Glutamatergic neuron (in vitro differentiated cells): ENCODE data around the gene XG. TPM values are rescaled to one million over a fixed set of nuclear protein-coding genes. Genes with fewer than 3 reads are reported as not detected.

Experiments
- DNase-seq: peaks from one replicate; pipeline ENCODE4 v3.0.0; 2022
- H3K27ac Mint-ChIP-seq: one replicate; pipeline ENCODE4 v1.8.0; 2020; ENCODE audit warnings: mild to moderate bottlenecking, mixed read lengths, inconsistent platforms; ENCODE audit not compliant: unreplicated experiment
- H3K27me3 Mint-ChIP-seq: one replicate; pipeline ENCODE4 v1.8.0; 2020; ENCODE audit warnings: mild to moderate bottlenecking, moderate library complexity, mixed read lengths, inconsistent platforms; ENCODE audit not compliant: unreplicated experiment
- H3K36me3 Mint-ChIP-seq: one replicate; pipeline ENCODE4 v1.8.0; 2020; ENCODE audit warnings: mild to moderate bottlenecking, mixed read lengths, inconsistent platforms; ENCODE audit not compliant: unreplicated experiment
- H3K4me1 Mint-ChIP-seq: one replicate; pipeline ENCODE4 v1.8.0; 2020; ENCODE audit warnings: mild to moderate bottlenecking, low read depth, mixed read lengths, inconsistent platforms; ENCODE audit not compliant: unreplicated experiment
- H3K4me3 Mint-ChIP-seq: one replicate; pipeline ENCODE4 v1.8.0; 2020; ENCODE audit warnings: mild to moderate bottlenecking, mixed read lengths, inconsistent platforms; ENCODE audit not compliant: unreplicated experiment
- H3K9me3 Mint-ChIP-seq: one replicate; pipeline ENCODE4 v1.8.0; 2020; ENCODE audit warnings: mild to moderate bottlenecking, moderate library complexity, mixed read lengths, inconsistent platforms; ENCODE audit not compliant: unreplicated experiment
- total RNA-seq: library from RNA; stranded (reverse); fragmentation: NEBNext Ultra II Directional; extraction: Animal tissue kit (Norgen Biotek cat#: 25700); gene quantifications from one replicate; pipeline ENCODE4 v1.2.1, GENCODE V29; 2021; ENCODE audit not compliant: unreplicated experiment
- TF ChIP-seq, protein P1 (sequence below): fragments of 200-600 bp; sonication (generic); IDR thresholded peaks from one replicate; pipeline ENCODE4 v1.5.0; 2021; ENCODE audit not compliant: partially characterized antibody, unreplicated experiment

Gene XG
- total RNA-seq, 1 donor from 2014 or later, result not detected

GRCh38 chrX:2829469-2830246, 77.8 kb downstream of the XG start:
- H3K27me3 Mint-ChIP-seq, result no peaks in the 10 kb centered on the region
- peak; percentile 16 for DNase-seq
- no peak overlapping the region for H3K27ac Mint-ChIP-seq
- peaks cover 13% of the 10 kb centered on the region for H3K36me3 Mint-ChIP-seq
- H3K4me1 Mint-ChIP-seq, result no peaks in the 10 kb centered on the region
- TF ChIP-seq, protein P1, sequence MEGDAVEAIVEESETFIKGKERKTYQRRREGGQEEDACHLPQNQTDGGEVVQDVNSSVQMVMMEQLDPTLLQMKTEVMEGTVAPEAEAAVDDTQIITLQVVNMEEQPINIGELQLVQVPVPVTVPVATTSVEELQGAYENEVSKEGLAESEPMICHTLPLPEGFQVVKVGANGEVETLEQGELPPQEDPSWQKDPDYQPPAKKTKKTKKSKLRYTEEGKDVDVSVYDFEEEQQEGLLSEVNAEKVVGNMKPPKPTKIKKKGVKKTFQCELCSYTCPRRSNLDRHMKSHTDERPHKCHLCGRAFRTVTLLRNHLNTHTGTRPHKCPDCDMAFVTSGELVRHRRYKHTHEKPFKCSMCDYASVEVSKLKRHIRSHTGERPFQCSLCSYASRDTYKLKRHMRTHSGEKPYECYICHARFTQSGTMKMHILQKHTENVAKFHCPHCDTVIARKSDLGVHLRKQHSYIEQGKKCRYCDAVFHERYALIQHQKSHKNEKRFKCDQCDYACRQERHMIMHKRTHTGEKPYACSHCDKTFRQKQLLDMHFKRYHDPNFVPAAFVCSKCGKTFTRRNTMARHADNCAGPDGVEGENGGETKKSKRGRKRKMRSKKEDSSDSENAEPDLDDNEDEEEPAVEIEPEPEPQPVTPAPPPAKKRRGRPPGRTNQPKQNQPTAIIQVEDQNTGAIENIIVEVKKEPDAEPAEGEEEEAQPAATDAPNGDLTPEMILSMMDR, result no peak
- no peak overlapping the region for H3K4me3 Mint-ChIP-seq
- no peaks in the 10 kb centered on the region for H3K9me3 Mint-ChIP-seq

DNA sequence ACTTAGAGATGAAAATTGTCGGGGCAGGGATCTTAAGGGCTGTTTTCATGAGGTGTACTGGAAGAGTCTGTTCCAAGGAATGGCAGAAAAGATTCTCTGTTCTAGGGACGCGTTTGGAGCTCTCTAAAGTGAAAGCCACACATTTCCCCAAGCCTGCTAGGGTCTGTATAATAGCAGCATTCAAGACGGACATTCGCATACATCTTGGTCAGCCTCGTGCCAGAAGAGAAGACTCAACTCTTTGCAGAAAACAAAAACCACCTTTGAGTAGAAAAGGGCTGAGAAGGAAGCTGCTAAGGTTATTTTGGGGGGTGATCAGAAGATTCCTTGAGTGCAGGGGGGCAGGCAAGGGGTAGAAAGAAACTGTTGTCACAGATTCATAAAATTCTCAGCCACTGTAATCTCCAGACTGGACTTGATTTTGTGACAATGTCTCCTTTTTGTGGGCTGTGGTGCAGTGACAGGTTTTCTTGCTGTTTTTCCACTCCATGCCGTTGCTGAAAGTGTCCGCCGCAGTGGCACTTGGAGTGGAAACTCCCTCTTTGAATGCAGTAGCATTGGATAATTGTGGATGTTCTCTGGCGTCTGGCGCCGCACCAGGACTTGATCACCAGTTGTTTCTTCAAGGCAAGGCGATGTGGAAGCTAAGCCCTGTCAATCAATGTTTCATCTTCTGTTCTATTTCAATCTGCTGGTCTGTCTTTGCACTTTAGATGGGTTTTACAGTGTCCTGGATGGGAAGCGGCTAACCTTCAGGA, 79.8 kb downstream of the XG start:
- H3K27me3 Mint-ChIP-seq, result no peaks in the 10 kb centered on the region
- no peak overlapping the region for H3K27ac Mint-ChIP-seq
- H3K36me3 Mint-ChIP-seq, result peaks cover 20% of the 10 kb centered on the region
- DNase-seq, result no peak
- TF ChIP-seq, protein P1, result no peak
- no peaks in the 10 kb centered on the region for H3K9me3 Mint-ChIP-seq
- H3K4me3 Mint-ChIP-seq, result no peak overlapping the region
- no peaks in the 10 kb centered on the region for H3K4me1 Mint-ChIP-seq

DNA sequence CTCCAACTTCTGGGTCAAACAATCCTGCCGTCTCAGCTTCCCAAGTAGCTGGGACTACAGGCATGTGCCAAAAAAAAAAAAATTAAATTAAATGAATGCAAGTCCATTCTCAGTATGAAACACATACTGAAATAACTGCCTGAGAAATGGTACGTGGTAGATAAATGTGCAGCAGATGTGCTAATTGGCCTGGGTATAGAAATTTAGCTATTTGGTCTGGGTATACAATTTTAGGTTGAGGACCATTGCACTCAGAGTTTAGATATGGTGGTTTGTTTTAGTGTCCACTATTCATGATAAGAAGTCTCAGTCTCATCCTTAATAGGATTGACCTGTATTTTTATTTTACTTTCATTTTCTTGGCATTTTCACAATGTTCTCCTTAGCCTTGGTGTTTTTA, 86.1 kb downstream of the XG start:
- Mint-ChIP-seq H3K36me3 (peaks cover 15% of the 10 kb centered on the region), H3K27me3 (no peaks in the 10 kb centered on the region), H3K27ac (no peak overlapping the region), H3K9me3 (no peaks in the 10 kb centered on the region), H3K4me3 (no peak overlapping the region), H3K4me1 (no peaks in the 10 kb centered on the region)
- DNase-seq, result no peak
- TF ChIP-seq, protein P1, result no peak

GRCh38 chrX:2840961-2841360, 89.1 kb downstream of the XG start:
- TF ChIP-seq, protein P1, result no peak
- no peak overlapping the region for H3K4me3 Mint-ChIP-seq

GRCh38 chrX:2841537-2841936, 89.7 kb downstream of the XG start:
- TF ChIP-seq, protein P1, result no peak
- Mint-ChIP-seq H3K4me1 (no peaks in the 10 kb centered on the region), H3K9me3 (no peaks in the 10 kb centered on the region), H3K27me3 (no peaks in the 10 kb centered on the region), H3K27ac (no peak overlapping the region), H3K4me3 (no peak overlapping the region), H3K36me3 (peaks cover 5% of the 10 kb centered on the region)
- no peak for DNase-seq

More at GRCh38 chrX:2840961-2841360, 89.1 kb downstream of the XG start:
- no peaks in the 10 kb centered on the region for H3K27me3 Mint-ChIP-seq
- peaks cover 8% of the 10 kb centered on the region for H3K36me3 Mint-ChIP-seq
- H3K4me1 Mint-ChIP-seq, result no peaks in the 10 kb centered on the region
- DNase-seq, result no peak
- H3K9me3 Mint-ChIP-seq, result no peaks in the 10 kb centered on the region
- no peak overlapping the region for H3K27ac Mint-ChIP-seq
